Right ventricle myocardium superior (tissue), 1 donor: ENCODE measurements around the gene ARID5B. TPM values are rescaled to one million over a fixed set of nuclear protein-coding genes. Genes with fewer than 3 reads are reported as not detected.
A peak's percentile ranks its signal among the peaks of the same experiment; 100 is the strongest.

Experiments
- ATAC-seq: fragments of 200-7000 bp; cut with Tn5 transposase; one replicate; pipeline ENCODE4 v1.9.1; 2020; ENCODE audit warnings: mild to moderate bottlenecking; ENCODE audit not compliant: poor library complexity
- DNase-seq: peaks from one replicate; pipeline ENCODE4 v3.0.0-alpha.2; 2020
- intact Hi-C: fragments of 100-400 bp; cut with DNase I; formaldehyde crosslinking; loops from one replicate; pipeline ENCODE4 v1.11.2; 2022
- total RNA-seq: library from RNA; stranded (reverse); fragmentation: NEBNext Ultra II Directional; extraction: Animal tissue kit (Norgen Biotek cat#: 25700); gene quantifications from one replicate; pipeline ENCODE4 v1.2.1, GENCODE V29; 2021
- donor health status: DM: no; HTN: yes; CAD: no; lungs with severe emphysema.

ARID5B gene
- total RNA-seq, 1 donor from 2014 or later = 13.2 TPM

GRCh38 chr10:62048470-62048869, 147.0 kb downstream of the ARID5B start:
- intact Hi-C loops = loop anchor here (5.0 kb wide), 1 partner anchor 44 kb away; no protein-coding TSS in a partner anchor

GRCh38 chr10:62048919-62049623, 147.6 kb downstream of the ARID5B start:
- intact Hi-C loops = loop anchor here (5.0 kb wide), 1 partner anchor 43 kb away; no protein-coding TSS in a partner anchor

More at GRCh38 chr10:62048470-62048869, 147.0 kb downstream of the ARID5B start:
- ATAC-seq (no peak), DNase-seq (no peak)

DNA sequence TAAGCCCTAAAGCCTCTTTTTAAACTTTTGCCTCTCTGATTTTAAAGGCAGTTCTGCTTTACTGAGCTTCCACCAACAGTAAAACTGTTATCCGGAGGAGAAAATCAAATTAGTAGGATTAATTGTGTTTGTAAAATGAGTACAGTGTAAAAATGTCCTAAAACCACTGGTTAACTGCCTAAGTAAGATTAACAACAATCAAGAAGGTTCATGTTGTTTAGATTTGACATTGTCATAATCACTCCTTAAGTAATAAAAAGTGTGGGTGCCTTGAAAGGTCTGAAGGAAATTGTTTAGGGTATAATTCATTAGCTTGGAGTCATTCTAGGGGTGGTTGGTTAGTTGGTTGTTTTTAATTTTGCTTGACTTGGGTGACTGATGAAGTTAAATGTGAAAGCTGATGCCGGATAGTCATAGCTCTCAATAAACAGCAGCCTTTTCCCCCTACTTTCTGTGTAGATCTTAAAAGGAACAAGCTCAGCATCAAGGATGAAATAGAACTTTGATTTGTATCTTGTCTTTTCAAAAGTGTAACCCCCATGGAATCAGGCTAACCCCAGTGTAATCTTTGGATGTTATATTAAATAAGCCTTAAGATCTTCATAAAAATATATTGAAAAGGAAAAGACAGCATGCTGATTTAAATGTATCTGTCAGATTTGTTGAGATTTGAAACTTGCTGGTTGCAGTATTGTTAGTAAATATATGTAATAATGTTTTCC, 148.3 kb downstream of the ARID5B start:
- DNase-seq (no peak), ATAC-seq (no peak)
- intact Hi-C loops = loop anchor here (5.0 kb wide), 1 partner anchor 43 kb away; no protein-coding TSS in a partner anchor

More at GRCh38 chr10:62048919-62049623, 147.6 kb downstream of the ARID5B start:
- DNase-seq (peak; percentile 87), ATAC-seq (peak; percentile 75)

GRCh38 chr10:62050346-62050892, 148.9 kb downstream of the ARID5B start:
- DNase-seq (no peak), ATAC-seq (no peak)
- intact Hi-C loops = no loop called here

GRCh38 chr10:62050893-62051433, 149.5 kb downstream of the ARID5B start:
- DNase-seq = peak; percentile 55
- peak; percentile 69 for ATAC-seq
- intact Hi-C loops = no loop called here

GRCh38 chr10:62052276-62052675, 150.8 kb downstream of the ARID5B start:
- intact Hi-C loops = no loop called here
- no peak for ATAC-seq

GRCh38 chr10:62053860-62054259, 152.4 kb downstream of the ARID5B start:
- DNase-seq (no peak), ATAC-seq (no peak)
- intact Hi-C loops = no loop called here

More at GRCh38 chr10:62052276-62052675, 150.8 kb downstream of the ARID5B start:
- DNase-seq = no peak

DNA sequence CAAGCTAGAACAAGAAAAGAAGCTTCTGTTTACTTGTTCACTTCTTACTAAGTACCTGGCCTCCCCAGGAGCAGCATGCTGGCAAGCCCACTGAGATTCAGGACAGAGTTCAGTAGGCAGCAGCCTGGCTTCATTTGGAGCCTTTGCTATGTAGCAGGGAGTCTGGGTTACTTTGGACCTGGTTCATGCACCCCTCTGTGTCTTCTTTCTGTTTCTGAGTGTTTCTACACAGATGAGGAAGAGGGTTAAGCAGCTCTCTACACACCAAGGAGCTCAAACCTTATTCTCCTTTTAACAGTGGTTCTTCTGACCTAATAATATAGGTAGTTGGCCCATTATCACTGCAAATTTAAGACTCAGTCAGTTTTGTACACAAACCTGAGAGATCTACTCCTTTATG, 152.9 kb downstream of the ARID5B start:
- no peak for DNase-seq
- no peak for ATAC-seq
- intact Hi-C loops = no loop called here

DNA sequence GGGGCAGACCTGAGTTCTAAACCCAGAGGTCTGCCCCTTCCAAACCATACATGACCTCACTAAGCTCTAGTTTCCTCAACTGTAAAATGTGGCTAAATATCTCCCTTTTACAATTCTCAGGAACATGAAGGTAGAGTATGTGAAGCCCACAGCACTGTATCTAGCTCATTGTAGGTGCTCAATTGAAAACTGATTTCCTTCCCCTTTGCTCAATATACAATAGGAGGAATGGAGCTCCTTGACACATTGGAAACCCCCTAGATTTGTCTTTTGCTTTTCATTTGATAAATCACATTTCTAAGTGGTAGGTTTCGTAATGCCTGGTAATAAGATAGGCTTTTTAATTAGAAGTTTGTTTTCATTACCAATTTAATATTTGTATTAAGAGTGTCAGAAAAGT, 153.3 kb downstream of the ARID5B start:
- ATAC-seq = no peak
- no peak for DNase-seq
- intact Hi-C loops = no loop called here

GRCh38 chr10:62056219-62056618, 154.7 kb downstream of the ARID5B start:
- ATAC-seq (no peak), DNase-seq (no peak)
- intact Hi-C loops = no loop called here

GRCh38 chr10:62056698-62057097, 155.2 kb downstream of the ARID5B start:
- ATAC-seq (no peak), DNase-seq (no peak)
- intact Hi-C loops = no loop called here

DNA sequence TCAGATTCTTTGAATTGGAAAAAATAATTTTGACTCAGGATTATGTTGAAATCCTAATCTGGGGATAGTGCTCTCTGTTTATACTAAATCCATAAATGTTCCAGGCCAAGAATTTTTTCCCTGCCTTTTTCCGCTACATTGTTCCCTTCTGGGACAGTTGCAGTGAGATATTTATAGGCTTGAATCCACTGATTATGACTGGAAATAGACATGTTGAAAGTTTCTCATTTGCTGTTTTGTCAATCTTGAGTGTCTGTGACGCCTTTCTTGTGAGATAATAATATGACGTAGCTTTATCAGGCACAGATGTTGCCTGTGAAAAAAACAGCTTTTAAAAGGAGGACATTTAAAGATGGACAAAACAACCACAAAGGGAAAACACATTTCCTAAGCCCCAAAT, 155.9 kb downstream of the ARID5B start:
- DNase-seq (no peak), ATAC-seq (peak; percentile 83)
- intact Hi-C loops = no loop called here

DNA sequence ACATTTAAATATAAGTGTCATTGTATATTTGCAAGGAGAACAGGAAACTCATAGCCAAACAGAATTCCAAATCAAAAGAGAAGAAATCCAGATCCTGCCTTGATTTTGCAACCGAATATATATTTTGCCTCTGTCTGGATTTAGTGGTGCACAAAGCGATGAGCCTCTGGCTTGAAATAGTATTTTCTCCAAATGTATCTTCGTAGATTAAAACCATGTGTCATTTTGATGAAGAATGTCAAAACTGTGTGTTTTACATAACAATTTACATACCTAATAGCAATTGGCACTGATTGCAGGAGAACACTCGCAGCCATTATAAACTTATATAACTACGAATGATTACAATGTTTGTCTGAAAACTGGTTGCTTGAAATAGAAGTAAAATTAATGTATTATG, 156.4 kb downstream of the ARID5B start:
- intact Hi-C loops = no loop called here
- no peak for DNase-seq
- no peak for ATAC-seq

- intact Hi-C loops = no loop called here
- no peak for ATAC-seq
- no peak for DNase-seq
These were observed 157.0 kb downstream of the ARID5B start for GRCh38 chr10:62058476-62058875.

GRCh38 chr10:62058896-62059216, 157.4 kb downstream of the ARID5B start:
- DNase-seq (no peak), ATAC-seq (no peak)
- intact Hi-C loops = no loop called here

DNA sequence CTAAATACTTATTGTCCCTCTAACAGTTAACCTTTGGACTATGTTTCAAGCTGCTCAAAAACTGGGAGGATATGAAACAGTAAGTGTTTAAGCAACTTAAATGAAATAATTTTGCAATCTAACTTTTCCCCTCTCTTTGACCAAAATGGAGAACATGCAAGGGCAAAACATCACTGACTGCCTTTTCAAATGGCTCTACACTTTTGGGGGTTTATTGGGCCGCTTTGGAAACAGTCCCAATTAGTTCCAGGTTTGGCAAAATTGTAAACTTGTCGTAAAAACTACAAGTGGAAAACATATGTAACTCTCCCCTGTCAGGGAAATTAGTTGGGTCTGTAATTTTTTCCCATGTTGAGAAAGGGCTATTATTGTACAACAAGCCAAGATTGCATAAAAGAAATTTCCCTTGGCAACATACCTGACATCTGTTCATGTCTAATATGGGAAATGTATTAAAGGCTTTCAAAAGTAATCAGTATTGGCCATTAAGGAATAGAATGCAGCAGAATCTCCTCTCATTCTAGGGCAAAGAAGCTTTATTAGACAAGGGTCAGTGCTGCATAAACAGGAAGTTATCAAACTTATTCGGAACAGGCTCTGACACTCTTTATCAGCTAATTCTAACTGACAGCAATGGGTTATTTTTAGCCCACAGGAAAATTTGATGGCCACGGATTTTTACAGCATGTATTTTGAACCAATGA, 157.9 kb downstream of the ARID5B start:
- DNase-seq (no peak), ATAC-seq (peak; percentile 25)
- intact Hi-C loops = no loop called here

GRCh38 chr10:62062028-62062427, 160.5 kb downstream of the ARID5B start:
- no peak for DNase-seq
- no peak for ATAC-seq
- intact Hi-C loops = no loop called here

- DNase-seq (no peak), ATAC-seq (no peak)
- intact Hi-C loops = no loop called here
These were observed 161.4 kb downstream of the ARID5B start for GRCh38 chr10:62062752-62063512.
